Duodenal mucosa (tissue), 2 donors: ENCODE data around the gene ANKRD50.

Source experiments
- H3K27ac ChIP-seq: one replicate; pipeline ENCODE4 v1.7.0; 2013; ENCODE audit warnings: low read depth, low read length
- H3K27me3 ChIP-seq, 2 donors: one replicate each; pipeline ENCODE4 v1.7.0; 2013; ENCODE audit warnings: low read length in 2 of 2, control low read depth in 1 of 2; ENCODE audit not compliant: insufficient read depth in 2 of 2, control insufficient read depth in 1 of 2
- H3K36me3 ChIP-seq, 2 donors: one replicate each; pipeline ENCODE4 v1.7.0; 2013; ENCODE audit warnings: low read length in 2 of 2, control low read depth in 1 of 2; ENCODE audit not compliant: insufficient read depth in 2 of 2, control insufficient read depth in 1 of 2
- H3K4me1 ChIP-seq, 2 donors: one replicate each; pipeline ENCODE4 v1.7.0; 2013; ENCODE audit warnings: low read length in 2 of 2, control low read depth in 1 of 2; ENCODE audit not compliant: insufficient read depth in 2 of 2, control insufficient read depth in 1 of 2
- H3K4me3 ChIP-seq, 2 donors: one replicate each; pipeline ENCODE4 v1.7.0; 2013; ENCODE audit warnings: low read length in 2 of 2, low read depth in 1 of 2
- H3K9ac ChIP-seq, 2 donors: one replicate each; pipeline ENCODE4 v1.7.0; 2013; ENCODE audit warnings: low read length in 2 of 2, low read depth in 1 of 2
- H3K9me3 ChIP-seq, 2 donors: one replicate each; pipeline ENCODE4 v1.7.0; 2013; ENCODE audit warnings: low read length in 2 of 2, control low read depth in 1 of 2; ENCODE audit not compliant: control insufficient read depth in 1 of 2

The ANKRD50 gene

GRCh38 chr4:124738994-124739393 lies 26.5 kb upstream of the ANKRD50 start:
- Histone ChIP-seq H3K36me3 (no peaks in the 10 kb centered on the region), H3K4me3 (no peak overlapping the region), H3K27me3 (no peaks in the 10 kb centered on the region), H3K9ac (no peak overlapping the region), H3K9me3 (no peaks in the 10 kb centered on the region), H3K4me1 (no peaks in the 10 kb centered on the region), H3K27ac (no peak overlapping the region)

DNA sequence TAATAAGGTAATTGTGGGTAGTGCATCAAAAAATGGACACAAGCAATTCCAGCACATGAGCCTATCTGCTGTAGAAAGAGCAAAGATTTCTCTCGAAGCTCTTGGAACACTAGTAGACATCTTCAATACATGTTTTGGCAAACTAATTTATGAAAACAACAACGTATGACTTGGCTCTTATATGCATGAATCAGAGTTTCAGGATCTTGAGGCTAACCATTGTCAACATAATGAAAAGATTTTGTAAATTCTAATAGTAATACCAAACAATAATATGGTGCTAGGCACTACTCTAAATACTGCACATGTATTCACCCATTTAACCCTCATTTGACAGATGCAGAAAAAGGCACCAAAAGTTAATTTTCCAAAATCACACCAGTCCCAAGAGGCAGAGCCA lies 25.1 kb upstream of the ANKRD50 start:
- Histone ChIP-seq H3K27me3 (no peaks in the 10 kb centered on the region), H3K9me3 (no peaks in the 10 kb centered on the region), H3K9ac (no peak overlapping the region), H3K4me1 (no peaks in the 10 kb centered on the region), H3K27ac (no peak overlapping the region), H3K36me3 (no peaks in the 10 kb centered on the region), H3K4me3 (no peak overlapping the region)

GRCh38 chr4:124736526-124736925 lies 24.0 kb upstream of the ANKRD50 start:
- Histone ChIP-seq H3K27ac (no peak overlapping the region), H3K36me3 (no peaks in the 10 kb centered on the region), H3K9ac (no peak overlapping the region), H3K9me3 (no peaks in the 10 kb centered on the region), H3K4me3 (no peak overlapping the region), H3K27me3 (no peaks in the 10 kb centered on the region), H3K4me1 (no peaks in the 10 kb centered on the region)

GRCh38 chr4:124727331-124727890 lies 14.9 kb upstream of the ANKRD50 start:
- Histone ChIP-seq H3K36me3 (no peaks in the 10 kb centered on the region), H3K27me3 (no peaks in the 10 kb centered on the region), H3K9me3 (no peaks in the 10 kb centered on the region), H3K9ac (no peak overlapping the region), H3K4me1 (no peaks in the 10 kb centered on the region), H3K27ac (no peak overlapping the region), H3K4me3 (no peak overlapping the region)

- no peak overlapping the region for H3K27ac ChIP-seq
- H3K27me3 ChIP-seq, result no peaks in the 10 kb centered on the region
- no peaks in the 10 kb centered on the region for H3K4me1 ChIP-seq
- H3K4me3 ChIP-seq, result no peak overlapping the region
- H3K36me3 ChIP-seq, result no peaks in the 10 kb centered on the region
- H3K9ac ChIP-seq, result no peak overlapping the region
- H3K9me3 ChIP-seq, result no peaks in the 10 kb centered on the region
Observed at GRCh38 chr4:124726269-124726668, 13.7 kb upstream of the ANKRD50 start.

DNA sequence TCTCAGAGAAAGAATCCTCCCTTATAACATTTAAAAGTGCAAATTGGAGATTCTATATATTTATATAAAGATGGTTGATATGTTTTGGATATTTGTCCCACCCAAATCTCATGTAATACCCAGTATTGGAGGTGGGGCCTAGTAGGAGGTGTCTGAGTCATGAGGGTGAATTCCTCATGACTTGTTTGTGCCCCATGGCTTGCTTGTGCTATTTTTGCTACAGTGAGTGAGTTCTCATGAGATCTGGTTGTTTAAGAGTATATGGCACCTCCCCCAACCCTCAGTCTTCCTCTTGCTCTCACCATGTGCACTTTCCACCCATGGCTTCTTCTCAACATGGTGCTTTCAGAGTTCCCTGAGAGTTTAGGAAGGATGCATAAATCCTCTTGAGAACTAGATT lies 9.5 kb upstream of the ANKRD50 start:
- H3K9me3 ChIP-seq, result no peaks in the 10 kb centered on the region
- no peaks in the 10 kb centered on the region for H3K27me3 ChIP-seq
- no peaks in the 10 kb centered on the region for H3K36me3 ChIP-seq
- no peak overlapping the region for H3K9ac ChIP-seq
- no peak overlapping the region for H3K27ac ChIP-seq
- H3K4me3 ChIP-seq, result no peak overlapping the region
- no peaks in the 10 kb centered on the region for H3K4me1 ChIP-seq

GRCh38 chr4:124717101-124717500 lies 4.6 kb upstream of the ANKRD50 start:
- H3K9me3 ChIP-seq, result no peaks in the 10 kb centered on the region
- H3K9ac ChIP-seq, result no peak overlapping the region
- no peak overlapping the region for H3K27ac ChIP-seq
- no peaks in the 10 kb centered on the region for H3K36me3 ChIP-seq
- no peaks in the 10 kb centered on the region for H3K27me3 ChIP-seq
- H3K4me3 ChIP-seq, result no peak overlapping the region
- peaks cover 0 to 4% of the 10 kb centered on the region in 2 donors for H3K4me1 ChIP-seq

GRCh38 chr4:124713185-124713592 lies 657 bp upstream of the ANKRD50 start:
- Histone ChIP-seq H3K36me3 (no peaks in the 10 kb centered on the region), H3K4me3 (peak overlapping the region; percentile 79 to 90), H3K4me1 (peaks cover 9 to 20% of the 10 kb centered on the region in 2 donors), H3K9me3 (no peaks in the 10 kb centered on the region), H3K27me3 (no peaks in the 10 kb centered on the region), H3K9ac (peak overlapping the region; percentile 69 to 90), H3K27ac (peak overlapping the region; percentile 89)

- Histone ChIP-seq H3K9me3 (no peaks in the 10 kb centered on the region), H3K9ac (peak overlapping the region; percentile 71 to 72), H3K27me3 (no peaks in the 10 kb centered on the region), H3K4me1 (peaks cover 9 to 20% of the 10 kb centered on the region in 2 donors), H3K36me3 (no peaks in the 10 kb centered on the region), H3K4me3 (peak overlapping the region; percentile 82), H3K27ac (peak overlapping the region; percentile 84)
Observed at GRCh38 chr4:124711471-124712371, 811 bp downstream of the ANKRD50 start.

DNA sequence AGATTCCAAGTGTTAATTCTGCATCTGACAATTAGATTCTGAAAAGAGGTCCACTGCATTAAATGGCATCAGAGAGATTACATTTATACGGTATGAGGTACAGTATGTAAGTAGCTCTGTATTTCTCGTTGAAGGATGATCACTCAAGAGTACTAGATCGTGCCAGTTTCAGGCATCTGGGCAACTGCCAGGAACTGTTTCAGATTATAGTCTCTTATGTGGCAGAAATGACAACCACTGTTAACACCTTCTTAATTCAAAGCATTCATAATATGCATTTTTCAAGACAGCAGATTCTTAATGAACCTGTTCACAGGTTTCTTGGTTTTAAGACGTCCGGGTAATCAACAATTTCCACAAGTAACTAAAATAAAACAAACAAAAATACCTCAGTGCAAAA lies 1.6 kb downstream of the ANKRD50 start:
- H3K27ac ChIP-seq, result peak overlapping the region; percentile 13

More for the DNA sequence above, 1.6 kb downstream of the ANKRD50 start:
- H3K4me3 ChIP-seq, result peak overlapping the region; percentile 82
- H3K27me3 ChIP-seq, result no peaks in the 10 kb centered on the region
- H3K4me1 ChIP-seq, result peaks cover 9 to 20% of the 10 kb centered on the region in 2 donors
- peak overlapping the region in 1 of 2 donors; percentile 72 for H3K9ac ChIP-seq
- H3K9me3 ChIP-seq, result no peaks in the 10 kb centered on the region
- H3K36me3 ChIP-seq, result no peaks in the 10 kb centered on the region
